H1 (cell line): ENCODE measurements around the gene MRPL50. TPM values are rescaled to one million over a fixed set of nuclear protein-coding genes. Genes with fewer than 3 reads are reported as not detected.

Experiments used
- CEBPB ChIP-seq: IDR thresholded peaks from 2 replicates; pipeline ENCODE4 v1.6.1; 2012; ENCODE audit warnings: low read depth, low read length
- EGR1 ChIP-seq: IDR thresholded peaks from 2 replicates; pipeline ENCODE4 v1.6.1; 2011; ENCODE audit warnings: low read depth, low read length, borderline replicate concordance
- HDAC2 ChIP-seq, 2 experiments: fragments of 300-600 bp in 1 of 2; sonication (generic) in 1 of 2; IDR thresholded peaks; 2 replicates each; pipeline ENCODE4 v1.6.1; 2011 to 2012; ENCODE audit warnings: low read depth in 2 of 2, low read length in 2 of 2, mild to moderate bottlenecking in 2 of 2, moderate library complexity in 2 of 2, borderline replicate concordance in 1 of 2, inconsistent platforms in 1 of 2
- KDM5A ChIP-seq: fragments of 200-600 bp; IDR thresholded peaks from 2 replicates; pipeline ENCODE4 v1.7.1; 2012; ENCODE audit warnings: mild to moderate bottlenecking, low read length, inconsistent platforms, mixed read lengths
- polyA plus RNA-seq, 7 experiments: library from polyadenylated mRNA; depleted of rRNA in 3 of 7; stranded (reverse) in 5 of 7; unstranded in 2 of 7; fragments of >200 nt in 5 of 7; fragments of 200-250 nt in 2 of 7; gene quantifications; 1 replicate in 5 of 7; 2 replicates in 1 of 7; 4 replicates in 1 of 7; pipeline versions ENCODE4 v1.2.1 to v1.2.3, GENCODE V29; 2011 to 2013; ENCODE audit warnings: missing spikeins in 2 of 7, mixed read lengths in 2 of 7
- total RNA-seq: library from RNA; stranded (reverse); fragmentation: NEBNext Ultra II Directional; extraction: Animal tissue kit (Norgen Biotek cat#: 25700); gene quantifications from 2 replicates; pipeline ENCODE4 v1.2.1, GENCODE V29; 2021

MRPL50 gene
- total and polyA plus RNA-seq, 2 of the 8 experiments (the other 6 are each of a cell fraction or from before 2014, with no cell fraction given): 17.8 to 25.1 TPM

GRCh38 chr9:101369884-101370531 is 28.4 kb downstream of the MRPL50 start (continued):
- TF ChIP-seq CEBPB (no peak), HDAC2 (IDR thresholded peaks at IDR 0.05; ENCODE audit: borderline replicate concordance in 1 of 2, low read depth in 2 of 2, low read length in 2 of 2) (no peak), KDM5A (no peak), EGR1 (no peak)
